ENCODE data around the gene FCN2. TPM values are rescaled to one million over a fixed set of nuclear protein-coding genes. Genes with fewer than 3 reads are reported as not detected.

Gene FCN2
- total and polyA plus RNA-seq, 2 experiments from 2014 or later = not detected

DNA sequence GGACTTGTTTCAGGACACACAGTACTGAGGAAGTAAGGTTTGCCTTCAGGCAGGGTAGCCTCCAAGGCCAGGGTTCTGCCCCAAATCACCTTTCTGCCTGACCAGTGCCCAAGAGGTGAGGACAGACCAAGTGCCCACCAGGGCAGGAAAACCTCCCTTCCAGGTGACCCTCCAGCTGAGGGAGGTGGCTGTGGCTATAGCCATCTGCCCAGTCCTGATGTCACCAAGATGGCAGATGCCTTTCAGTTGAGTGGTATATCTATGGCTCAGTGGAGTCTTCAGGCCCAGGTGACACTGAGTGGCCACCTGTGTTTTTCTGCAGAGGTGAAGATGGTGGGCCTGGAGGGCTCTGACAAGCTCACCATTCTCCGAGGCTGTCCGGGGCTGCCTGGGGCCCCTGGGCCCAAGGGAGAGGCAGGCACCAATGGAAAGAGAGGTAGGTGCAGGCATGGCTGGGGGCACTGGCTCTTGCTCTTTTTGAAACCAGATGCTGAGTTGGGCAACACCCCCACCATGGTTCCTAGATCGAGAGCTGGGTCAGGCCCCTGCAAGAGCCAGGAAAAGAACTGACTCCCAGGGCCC lies 1.7 kb downstream of the FCN2 start:
- no peaks in the 10 kb centered on the region for H3K27me3 ChIP-seq
- no peak for TF ChIP-seq EZH2phosphoT487 (IDR thresholded peaks at IDR 0.05; ENCODE audit: low read depth, severe bottlenecking, unreplicated experiment)
- no peak for TF ChIP-seq EZH2 (IDR thresholded peaks at IDR 0.05; ENCODE audit: borderline replicate concordance)
- TF ChIP-seq, protein P1, sequence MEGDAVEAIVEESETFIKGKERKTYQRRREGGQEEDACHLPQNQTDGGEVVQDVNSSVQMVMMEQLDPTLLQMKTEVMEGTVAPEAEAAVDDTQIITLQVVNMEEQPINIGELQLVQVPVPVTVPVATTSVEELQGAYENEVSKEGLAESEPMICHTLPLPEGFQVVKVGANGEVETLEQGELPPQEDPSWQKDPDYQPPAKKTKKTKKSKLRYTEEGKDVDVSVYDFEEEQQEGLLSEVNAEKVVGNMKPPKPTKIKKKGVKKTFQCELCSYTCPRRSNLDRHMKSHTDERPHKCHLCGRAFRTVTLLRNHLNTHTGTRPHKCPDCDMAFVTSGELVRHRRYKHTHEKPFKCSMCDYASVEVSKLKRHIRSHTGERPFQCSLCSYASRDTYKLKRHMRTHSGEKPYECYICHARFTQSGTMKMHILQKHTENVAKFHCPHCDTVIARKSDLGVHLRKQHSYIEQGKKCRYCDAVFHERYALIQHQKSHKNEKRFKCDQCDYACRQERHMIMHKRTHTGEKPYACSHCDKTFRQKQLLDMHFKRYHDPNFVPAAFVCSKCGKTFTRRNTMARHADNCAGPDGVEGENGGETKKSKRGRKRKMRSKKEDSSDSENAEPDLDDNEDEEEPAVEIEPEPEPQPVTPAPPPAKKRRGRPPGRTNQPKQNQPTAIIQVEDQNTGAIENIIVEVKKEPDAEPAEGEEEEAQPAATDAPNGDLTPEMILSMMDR (IDR thresholded peaks at IDR 0.05; ENCODE audit: poor library complexity) = no peak
- no peak for DNase-seq (ENCODE audit: low spot score)
- H3K36me3 ChIP-seq (replicated peaks; ENCODE audit: insufficient read depth, low read depth) = no peaks in the 10 kb centered on the region
- no peaks in the 10 kb centered on the region for H4K20me1 ChIP-seq (ENCODE audit: insufficient read depth, poor library complexity, severe bottlenecking)
- H3K79me2 ChIP-seq = no peaks in the 10 kb centered on the region
- H3K4me3 ChIP-seq = no peak overlapping the region
- H3K9me3 ChIP-seq (ENCODE audit: low read depth) = no peaks in the 10 kb centered on the region
- no peak overlapping the region for H3K27ac ChIP-seq
- H3K9me2 ChIP-seq (replicated peaks; ENCODE audit: insufficient read depth) = no peaks in the 10 kb centered on the region
- WGBS (ENCODE audit: low lambda C conversion rate, missing lambda C conversion rate) = 82% methylated on average over 3 of the region's 3 CpGs
- H3K4me2 ChIP-seq = no peak overlapping the region
- H3K4me1 ChIP-seq (ENCODE audit: insufficient read depth) = no peaks in the 10 kb centered on the region
- H2AFZ ChIP-seq = no peak overlapping the region

GRCh38 chr9:134883040-134883782 lies 2.6 kb downstream of the FCN2 start:
- Histone ChIP-seq H3K79me2 (no peaks in the 10 kb centered on the region), H3K4me3 (no peak overlapping the region), H3K4me1 (ENCODE audit: insufficient read depth) (no peaks in the 10 kb centered on the region), H3K4me2 (no peak overlapping the region), H4K20me1 (ENCODE audit: insufficient read depth, poor library complexity, severe bottlenecking) (no peaks in the 10 kb centered on the region), H3K9me2 (replicated peaks; ENCODE audit: insufficient read depth) (no peaks in the 10 kb centered on the region), H3K36me3 (replicated peaks; ENCODE audit: insufficient read depth, low read depth) (no peaks in the 10 kb centered on the region), H2AFZ (no peak overlapping the region), H3K27ac (no peak overlapping the region), H3K27me3 (no peaks in the 10 kb centered on the region), H3K9me3 (ENCODE audit: low read depth) (no peaks in the 10 kb centered on the region)
- no peak for DNase-seq (ENCODE audit: low spot score)
- 95% methylated on average over 16 of the region's 18 CpGs for WGBS (ENCODE audit: low lambda C conversion rate, missing lambda C conversion rate)
- TF ChIP-seq EZH2 (IDR thresholded peaks at IDR 0.05; ENCODE audit: borderline replicate concordance) = no peak
- TF ChIP-seq EZH2phosphoT487 (IDR thresholded peaks at IDR 0.05; ENCODE audit: low read depth, severe bottlenecking, unreplicated experiment) = no peak
- TF ChIP-seq, protein P1 (IDR thresholded peaks at IDR 0.05; ENCODE audit: poor library complexity) = no peak

- Histone ChIP-seq H3K9me3 (ENCODE audit: low read depth) (no peaks in the 10 kb centered on the region), H3K9me2 (replicated peaks; ENCODE audit: insufficient read depth) (no peaks in the 10 kb centered on the region), H4K20me1 (ENCODE audit: insufficient read depth, poor library complexity, severe bottlenecking) (no peaks in the 10 kb centered on the region), H3K79me2 (no peaks in the 10 kb centered on the region), H3K36me3 (replicated peaks; ENCODE audit: insufficient read depth, low read depth) (no peaks in the 10 kb centered on the region), H3K4me2 (no peak overlapping the region), H3K4me1 (ENCODE audit: insufficient read depth) (no peaks in the 10 kb centered on the region), H3K27ac (no peak overlapping the region), H2AFZ (no peak overlapping the region), H3K4me3 (no peak overlapping the region), H3K27me3 (no peaks in the 10 kb centered on the region)
- 96% methylated on average over 8 of the region's 8 CpGs for whole genome bisulfite sequencing (ENCODE audit: low lambda C conversion rate, missing lambda C conversion rate)
- DNase-seq (ENCODE audit: low spot score) = no peak
- TF ChIP-seq EZH2 (IDR thresholded peaks at IDR 0.05; ENCODE audit: borderline replicate concordance) (no peak), EZH2phosphoT487 (IDR thresholded peaks at IDR 0.05; ENCODE audit: low read depth, severe bottlenecking, unreplicated experiment) (no peak)
- TF ChIP-seq, protein P1 (IDR thresholded peaks at IDR 0.05; ENCODE audit: poor library complexity) = no peak
These were observed 3.9 kb downstream of the FCN2 start for GRCh38 chr9:134884492-134884891.

Measured in hepatocyte (in vitro differentiated cells).